ENCODE data around the gene LSM4. TPM values are rescaled to one million over a fixed set of nuclear protein-coding genes. Genes with fewer than 3 reads are reported as not detected.

Gene LSM4
- total and polyA plus RNA-seq, 2 of the 13 experiments (the other 11 are each of a cell fraction or from before 2014, with no cell fraction given) = 65.8 to 166 TPM

- TF ChIP-seq HMGXB4 (CRISPR knock-in tag; IDR thresholded peaks at IDR 0.05; ENCODE audit: borderline replicate concordance in 1 of 2, low read depth in 1 of 2) = peak; percentile 88 to 92
- TF ChIP-seq GRHL1 (CRISPR knock-in tag; conservative IDR thresholded peaks at IDR 0.05) = no peak
- no peak for TF ChIP-seq ZNF747 (CRISPR knock-in tag; IDR thresholded peaks at IDR 0.05; ENCODE audit: borderline replicate concordance)
- TF ChIP-seq MXD3 (CRISPR knock-in tag; IDR thresholded peaks at IDR 0.05) = no peak
- TF ChIP-seq ZNF414 (CRISPR knock-in tag; IDR thresholded peaks at IDR 0.05) = no peak; the same call in 1 of the 2 replicates
- peak; percentile 71 for TF ChIP-seq ZFX (CRISPR knock-in tag; IDR thresholded peaks at IDR 0.05; ENCODE audit: low read depth)
- TF ChIP-seq ZNF460 (CRISPR knock-in tag; IDR thresholded peaks at IDR 0.05; ENCODE audit: borderline replicate concordance) = no peak
- no peak for TF ChIP-seq CENPX (CRISPR knock-in tag; IDR thresholded peaks at IDR 0.05)
- no peak for TF ChIP-seq ZNF724P (CRISPR knock-in tag; IDR thresholded peaks at IDR 0.05; ENCODE audit: borderline replicate concordance)
- TF ChIP-seq HNRNPK (IDR thresholded peaks at IDR 0.05; ENCODE audit: low read depth, low read length, poor library complexity, severe bottlenecking) = peak; percentile 73
- TF ChIP-seq PBX3 (CRISPR knock-in tag; IDR thresholded peaks at IDR 0.05; ENCODE audit: borderline replicate concordance) = no peak
- TF ChIP-seq ZNF674 (CRISPR knock-in tag; IDR thresholded peaks at IDR 0.05; ENCODE audit: low read depth) = no peak
- no peak for TF ChIP-seq ARNT (IDR thresholded peaks at IDR 0.05)
- 0 out of 2 replicates have a peak, but pooled peaks have one; percentile 41 for TF ChIP-seq ESRRA (CRISPR knock-in tag; IDR thresholded peaks at IDR 0.05; ENCODE audit: low read depth)
- peak; percentile 91 for TF ChIP-seq ZNF816 (CRISPR knock-in tag; IDR thresholded peaks at IDR 0.05; ENCODE audit: borderline replicate concordance)
- TF ChIP-seq ERF (CRISPR knock-in tag; IDR thresholded peaks at IDR 0.05) = peak; percentile 41; the same call in 1 of the 2 replicates
- TF ChIP-seq MIER3 (CRISPR knock-in tag; IDR thresholded peaks at IDR 0.05; ENCODE audit: borderline replicate concordance) = 0 out of 2 replicates have a peak, but pooled peaks have one; percentile 39
- TF ChIP-seq ZNF282 (IDR thresholded peaks at IDR 0.05; ENCODE audit: partially characterized antibody) = no peak
- TF ChIP-seq MIER2 (CRISPR knock-in tag; IDR thresholded peaks at IDR 0.05) = no peak
- no peak for TF ChIP-seq HNF4G (IDR thresholded peaks at IDR 0.05; ENCODE audit: borderline replicate concordance, low read depth, low read length)
- no peak for TF ChIP-seq HNF4G (CRISPR knock-in tag; IDR thresholded peaks at IDR 0.05; ENCODE audit: borderline replicate concordance, low read depth)
- TF ChIP-seq ELF4 (CRISPR knock-in tag; IDR thresholded peaks at IDR 0.05; ENCODE audit: borderline replicate concordance) = no peak
- 0 out of 2 replicates have a peak, but pooled peaks have one; percentile 48 for TF ChIP-seq GATAD2A (CRISPR knock-in tag; IDR thresholded peaks at IDR 0.05)
- no peak for TF ChIP-seq EHMT2 (IDR thresholded peaks at IDR 0.05; ENCODE audit: borderline replicate concordance, low read depth, low read length)
Measured at GRCh38 chr19:18279516-18280246, 43.2 kb downstream of the LSM4 start (continued).
